GM19372 (cell line): ENCODE results near the gene SEC24C.
A peak's percentile ranks its signal among the peaks of the same experiment; 100 is the strongest.
"Not testable (repeated sequence)": the region's sequence is repeated elsewhere in the genome, so short reads cannot be mapped to it uniquely, and the experiment has no call there.

Experiments used
- ATAC-seq: cut with Tn5 transposase; IDR thresholded peaks from one replicate; pipeline ENCODE4 v1.9.1; 2021; ENCODE audit warnings: mild to moderate bottlenecking, low read depth, moderate library complexity; ENCODE audit not compliant: unreplicated experiment

Gene SEC24C

GRCh38 chr10:73731588-73732375 is 12.4 kb upstream of the SEC24C start:
- ATAC-seq, result no peak

DNA sequence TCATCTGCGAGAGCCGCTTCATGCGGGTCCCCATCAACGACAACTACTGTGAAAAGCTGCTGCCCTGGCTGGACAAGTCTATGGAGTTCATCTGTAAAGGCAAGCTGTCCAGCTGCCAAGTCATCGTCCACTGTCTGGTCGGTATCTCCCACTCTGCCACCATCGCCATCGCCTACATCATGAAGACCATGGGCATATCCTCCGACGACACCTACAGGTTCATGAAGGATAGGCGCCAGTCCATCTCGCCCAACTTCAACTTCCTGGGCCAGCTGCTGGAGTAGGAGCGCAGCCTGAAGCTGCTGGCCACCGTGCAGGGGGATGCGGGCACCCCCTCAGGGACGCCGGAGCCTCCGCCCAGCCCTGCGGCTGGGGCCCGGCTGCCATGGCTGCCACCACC is 11.7 kb upstream of the SEC24C start:
- ATAC-seq, result no peak

DNA sequence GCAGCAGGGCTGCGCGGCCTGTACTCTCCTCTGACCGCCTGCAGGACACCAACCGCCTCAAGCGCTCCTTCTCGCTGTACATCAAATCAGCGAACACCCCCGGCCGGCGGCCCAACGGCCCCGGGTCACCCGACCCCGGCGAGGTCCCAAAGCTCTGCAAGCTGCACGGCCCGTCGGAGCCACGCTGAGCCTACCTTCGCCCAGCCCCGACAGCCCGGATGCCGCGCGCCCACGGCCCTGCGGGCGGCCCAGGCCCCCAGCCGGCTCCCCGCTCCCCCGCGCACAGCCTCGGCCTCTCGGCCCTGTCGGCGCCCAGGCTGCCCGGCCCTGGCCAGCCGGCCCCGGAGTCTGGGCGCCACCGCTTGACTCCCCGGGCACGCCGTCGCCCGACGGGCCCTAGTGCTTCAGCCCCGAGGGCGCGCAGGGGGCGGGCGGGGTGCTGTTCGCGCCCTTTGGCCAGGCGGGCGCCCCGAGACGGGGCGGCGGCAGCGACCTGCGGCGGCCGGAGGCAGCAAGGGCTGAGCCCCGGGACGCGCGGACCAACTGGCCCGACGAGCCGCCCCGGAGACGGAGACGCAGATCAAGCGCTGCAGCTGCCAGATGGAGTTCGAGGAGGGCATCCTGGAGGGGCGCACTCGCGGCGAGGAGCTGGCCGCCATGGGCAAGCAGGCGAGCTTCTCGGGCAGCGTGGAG is 11.1 kb upstream of the SEC24C start:
- ATAC-seq, result no peak

DNA sequence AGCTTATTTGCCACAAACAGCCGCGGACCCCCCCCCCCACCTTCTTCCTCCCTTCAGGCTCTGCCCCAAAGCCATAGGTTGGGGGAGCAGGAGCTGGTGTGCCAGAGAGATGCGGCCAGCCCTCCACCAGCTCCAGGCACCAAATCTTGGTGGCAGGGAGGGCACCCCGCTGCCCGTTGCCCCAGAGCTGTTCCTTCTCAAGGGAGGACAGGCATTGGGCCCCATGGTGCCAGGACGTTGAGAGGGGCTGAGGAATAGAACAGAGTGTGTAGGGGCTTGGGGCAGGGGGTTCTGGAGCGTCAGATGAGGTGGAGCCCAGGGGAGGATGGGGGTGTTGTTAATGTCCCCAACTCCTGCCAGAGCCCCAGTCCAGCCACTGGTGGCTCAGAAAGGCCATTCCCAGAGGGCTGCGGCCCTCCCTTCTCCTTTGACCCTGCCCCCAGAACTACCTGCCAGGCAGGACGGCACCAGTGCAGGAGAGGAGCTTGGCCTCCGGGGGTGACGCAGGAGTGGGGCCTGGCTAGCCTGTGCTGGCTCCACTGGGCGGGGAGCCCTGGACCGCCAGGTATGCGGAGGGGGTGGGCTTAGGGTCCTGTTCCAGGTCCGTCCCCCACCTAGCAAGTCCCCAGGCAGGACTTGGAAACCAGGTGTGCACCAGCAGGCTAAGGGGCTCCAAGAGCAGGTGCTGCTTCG is 10.0 kb upstream of the SEC24C start:
- no peak for ATAC-seq

DNA sequence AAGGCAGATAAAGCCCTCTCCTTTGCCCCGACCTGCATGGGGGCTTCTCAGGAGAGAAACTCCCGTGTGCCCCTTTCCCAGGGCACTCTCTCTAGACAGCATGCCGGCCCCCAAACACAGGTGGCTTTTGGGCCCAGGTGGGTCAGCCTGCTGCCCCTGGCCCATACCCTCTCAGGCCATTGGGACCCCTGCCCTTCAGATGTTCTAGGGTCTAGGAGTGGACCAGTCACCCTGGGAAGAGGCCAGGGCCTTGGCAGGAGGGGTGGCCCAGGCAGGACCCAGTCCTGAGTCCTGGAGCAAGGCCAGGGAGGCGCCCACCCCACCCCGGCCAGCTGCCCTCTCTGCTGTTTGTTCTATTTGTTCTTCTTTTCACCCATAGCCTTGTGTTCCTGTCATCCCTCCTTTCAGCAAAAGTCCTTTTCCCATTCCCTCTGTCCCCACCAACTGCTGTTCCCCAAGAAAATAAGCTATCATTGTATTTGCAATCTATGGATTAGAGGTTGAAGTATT is 9.3 kb upstream of the SEC24C start:
- no peak for ATAC-seq

DNA sequence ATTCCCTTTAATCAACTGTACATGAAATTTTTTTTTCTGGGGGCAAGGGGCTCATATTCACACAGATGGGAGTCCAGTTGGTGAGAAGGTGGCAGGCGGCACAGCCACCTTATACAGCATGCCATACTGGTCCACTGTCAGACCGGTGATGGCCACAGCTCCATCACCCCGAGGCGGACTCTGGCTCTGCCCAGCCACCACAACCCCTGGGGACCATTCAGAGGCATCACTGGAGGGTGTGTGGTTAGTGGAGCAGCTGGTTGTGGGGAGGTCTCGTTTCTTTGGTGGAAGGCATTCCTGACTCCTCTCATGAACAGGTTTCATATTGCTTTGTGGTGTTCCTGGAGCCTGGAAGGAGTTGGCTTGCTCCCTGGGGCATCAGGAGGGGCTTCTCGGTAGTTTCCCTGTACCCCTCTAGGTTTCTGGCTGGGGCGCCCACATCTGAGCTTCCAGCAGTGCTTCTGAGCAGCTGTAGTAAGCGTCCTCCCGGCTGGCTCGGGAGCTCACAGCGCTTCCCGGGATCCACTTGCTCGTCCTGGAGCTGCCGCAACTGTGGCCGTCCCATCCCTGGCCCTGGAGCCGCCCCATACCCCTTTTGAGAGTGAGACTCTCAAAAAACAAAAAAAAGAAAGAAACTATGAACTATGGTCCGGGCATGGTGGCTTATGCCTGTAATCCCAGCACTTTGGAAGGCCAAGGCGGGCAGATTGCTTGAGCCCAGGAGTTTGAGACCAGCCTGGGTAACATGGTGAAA is 3.5 kb upstream of the SEC24C start:
- ATAC-seq, result not testable (repeated sequence)

DNA sequence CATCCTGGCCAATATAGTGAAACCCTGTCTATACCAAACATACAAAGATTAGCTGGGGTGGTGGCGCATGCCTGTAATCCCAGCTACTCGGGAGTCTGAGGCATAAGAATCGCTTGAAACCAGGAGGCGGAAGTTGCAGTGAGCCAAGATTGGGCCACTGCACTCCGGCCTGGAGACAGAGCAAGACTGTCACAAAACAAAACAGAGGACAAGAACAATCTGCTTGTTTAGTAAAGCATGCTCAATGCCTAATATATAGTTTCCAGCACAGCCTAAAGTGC is 1.8 kb upstream of the SEC24C start:
- ATAC-seq, result no peak

DNA sequence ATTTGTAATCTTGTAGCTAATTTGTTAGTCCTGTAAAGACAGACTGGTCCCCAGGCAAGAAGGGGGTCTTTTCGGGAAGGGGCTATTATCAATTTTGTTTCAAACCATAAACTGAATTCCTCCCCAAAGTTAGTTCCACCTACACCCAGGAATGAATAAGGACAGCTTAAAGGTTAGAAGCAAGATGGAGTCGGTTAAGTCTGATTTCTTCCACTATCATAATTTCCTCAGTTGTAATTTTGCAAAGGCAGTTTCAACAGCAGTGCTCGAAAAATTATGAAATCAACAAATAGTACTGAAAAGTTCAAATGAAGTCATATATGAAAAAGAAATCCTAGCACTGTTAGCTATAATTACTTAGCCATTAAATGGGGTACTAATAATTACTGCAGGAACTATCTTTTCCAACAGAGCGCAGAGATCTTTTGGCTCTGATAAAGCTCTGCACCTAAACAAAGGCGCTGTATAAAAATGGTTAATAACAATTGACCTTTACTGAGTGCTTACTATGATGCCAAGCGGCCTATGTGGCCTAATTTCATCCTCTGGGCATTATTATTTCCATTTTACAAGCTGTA is 756 bp upstream of the SEC24C start:
- no peak for ATAC-seq

- ATAC-seq, result peak; percentile 7
Measured at GRCh38 chr10:73744664-73744975, 448 bp downstream of the SEC24C start.

DNA sequence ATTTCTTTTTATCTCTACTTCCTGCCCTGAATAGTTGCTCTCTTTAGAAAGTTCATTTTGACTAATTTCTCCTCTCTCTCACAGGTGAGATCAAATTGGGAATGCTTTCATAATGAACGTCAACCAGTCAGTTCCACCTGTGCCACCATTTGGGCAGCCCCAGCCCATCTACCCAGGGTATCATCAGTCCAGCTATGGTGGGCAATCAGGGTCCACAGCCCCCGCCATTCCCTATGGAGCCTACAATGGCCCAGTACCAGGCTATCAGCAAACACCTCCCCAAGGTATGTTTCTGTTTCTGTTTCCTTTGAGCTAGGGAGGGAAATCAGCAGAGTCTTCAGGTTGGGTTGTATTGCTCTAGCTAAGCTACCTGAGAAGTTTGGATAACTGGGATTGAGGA is 2.5 kb downstream of the SEC24C start:
- no peak for ATAC-seq

DNA sequence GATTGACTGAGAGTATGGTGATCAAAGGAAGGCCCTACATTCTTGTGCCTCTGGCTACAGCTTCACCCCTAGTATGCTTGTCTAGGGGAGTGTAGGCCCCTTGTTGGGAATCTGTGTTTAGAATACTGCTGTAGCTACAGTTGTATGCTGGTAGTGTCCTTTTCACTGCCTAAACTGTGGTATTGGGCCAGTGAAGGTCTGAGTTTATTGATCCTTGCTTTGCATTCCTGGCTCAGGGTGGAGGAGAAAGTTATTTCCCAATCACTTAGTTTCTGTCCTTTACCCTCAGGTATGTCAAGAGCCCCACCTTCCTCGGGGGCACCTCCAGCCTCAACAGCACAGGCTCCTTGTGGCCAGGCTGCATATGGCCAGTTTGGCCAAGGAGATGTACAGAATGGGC is 6.6 kb downstream of the SEC24C start:
- ATAC-seq, result no peak

- ATAC-seq, result no peak
Measured at GRCh38 chr10:73756183-73756582, 12.0 kb downstream of the SEC24C start.

GRCh38 chr10:73758704-73759511 is 14.7 kb downstream of the SEC24C start:
- no peak for ATAC-seq

- no peak for ATAC-seq
Measured at GRCh38 chr10:73759512-73760115, 15.4 kb downstream of the SEC24C start.

- no peak for ATAC-seq
Measured at GRCh38 chr10:73761781-73762180, 17.6 kb downstream of the SEC24C start.

DNA sequence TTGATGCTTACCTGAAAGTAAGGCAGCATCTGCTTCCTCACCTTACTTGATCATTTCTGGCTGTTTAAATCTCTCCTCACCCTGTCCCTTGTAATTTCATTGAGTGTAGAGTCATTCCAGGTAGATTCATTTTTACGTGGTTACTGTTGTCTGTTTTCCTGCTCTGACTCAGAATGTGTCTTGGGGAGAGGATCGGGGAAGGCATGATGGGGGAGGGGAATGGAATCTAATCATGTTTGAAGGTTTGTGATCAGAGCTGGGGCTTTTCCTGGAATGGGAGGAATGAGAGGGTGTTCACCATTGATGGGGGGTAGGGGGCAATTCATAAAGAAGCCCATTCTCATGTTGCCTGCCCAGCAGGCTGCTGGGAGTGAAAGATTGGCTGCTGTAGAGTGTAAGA is 18.7 kb downstream of the SEC24C start:
- no peak for ATAC-seq

GRCh38 chr10:73763343-73763742 is 19.2 kb downstream of the SEC24C start:
- ATAC-seq, result no peak

- no peak for ATAC-seq
Measured at GRCh38 chr10:73765066-73765465, 20.9 kb downstream of the SEC24C start.

GRCh38 chr10:73768881-73769280 is 24.7 kb downstream of the SEC24C start:
- no peak for ATAC-seq
